ENCODE results near the gene LAPTM5.

Gene LAPTM5

DNA sequence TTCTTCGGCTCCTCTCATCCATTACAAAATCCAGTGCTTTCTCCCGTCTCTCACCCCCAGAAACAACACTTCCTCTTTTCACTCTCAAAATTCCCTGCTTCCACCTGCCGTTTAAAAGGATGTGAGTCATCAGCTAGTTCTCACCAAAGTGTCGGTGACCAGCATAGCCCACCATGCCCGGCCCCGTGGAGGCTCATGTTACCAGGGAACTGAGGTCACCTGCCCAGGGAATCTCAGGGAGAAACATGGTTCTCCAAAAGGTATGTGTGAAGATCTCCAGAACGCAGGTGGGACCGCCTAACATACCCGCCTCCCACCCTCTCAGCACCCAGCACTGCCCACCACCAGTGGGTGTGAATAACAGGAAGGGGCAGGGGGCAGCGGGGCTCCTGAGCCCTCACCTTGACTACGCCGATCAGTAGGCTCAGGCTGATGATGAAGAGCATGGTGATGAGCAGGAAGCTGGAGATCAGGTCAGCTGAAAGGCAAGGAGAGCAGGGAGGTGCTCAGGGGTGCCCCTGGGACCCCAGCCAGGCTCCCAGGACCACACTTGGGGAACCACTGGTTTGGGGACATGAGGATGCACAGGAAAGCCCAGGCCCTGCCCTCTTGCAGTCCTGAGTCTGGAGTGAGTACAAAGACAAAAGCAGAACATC is 16.2 kb downstream of the LAPTM5 start:
- DNase-seq, result no peak

GRCh38 chr1:30740251-30741238 is 17.0 kb downstream of the LAPTM5 start:
- DNase-seq, result no peak

DNA sequence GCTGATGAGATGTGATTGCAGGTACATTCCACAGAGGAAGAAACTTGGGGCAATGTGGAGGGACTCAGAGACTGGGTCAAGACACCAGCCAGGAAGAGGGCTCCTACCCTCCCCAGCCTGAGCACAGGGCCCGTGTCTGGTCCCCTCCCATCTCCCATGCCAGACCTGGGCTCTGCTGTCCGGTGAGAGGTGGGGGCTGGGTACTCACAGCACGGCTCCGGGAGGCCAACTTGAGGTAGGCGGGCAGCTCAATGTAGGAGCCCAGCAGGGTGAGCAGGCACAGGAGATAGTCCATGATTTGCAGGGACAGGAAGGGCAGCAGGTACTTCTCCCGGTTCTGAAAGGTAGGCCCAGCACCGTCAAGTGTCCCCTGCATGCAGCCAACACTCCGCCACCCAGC is 18.0 kb downstream of the LAPTM5 start:
- DNase-seq, result no peak

- no peak for DNase-seq
Measured at GRCh38 chr1:30738715-30739559, 18.6 kb downstream of the LAPTM5 start.

GRCh38 chr1:30738040-30738714 is 19.4 kb downstream of the LAPTM5 start:
- DNase-seq, result no peak

DNA sequence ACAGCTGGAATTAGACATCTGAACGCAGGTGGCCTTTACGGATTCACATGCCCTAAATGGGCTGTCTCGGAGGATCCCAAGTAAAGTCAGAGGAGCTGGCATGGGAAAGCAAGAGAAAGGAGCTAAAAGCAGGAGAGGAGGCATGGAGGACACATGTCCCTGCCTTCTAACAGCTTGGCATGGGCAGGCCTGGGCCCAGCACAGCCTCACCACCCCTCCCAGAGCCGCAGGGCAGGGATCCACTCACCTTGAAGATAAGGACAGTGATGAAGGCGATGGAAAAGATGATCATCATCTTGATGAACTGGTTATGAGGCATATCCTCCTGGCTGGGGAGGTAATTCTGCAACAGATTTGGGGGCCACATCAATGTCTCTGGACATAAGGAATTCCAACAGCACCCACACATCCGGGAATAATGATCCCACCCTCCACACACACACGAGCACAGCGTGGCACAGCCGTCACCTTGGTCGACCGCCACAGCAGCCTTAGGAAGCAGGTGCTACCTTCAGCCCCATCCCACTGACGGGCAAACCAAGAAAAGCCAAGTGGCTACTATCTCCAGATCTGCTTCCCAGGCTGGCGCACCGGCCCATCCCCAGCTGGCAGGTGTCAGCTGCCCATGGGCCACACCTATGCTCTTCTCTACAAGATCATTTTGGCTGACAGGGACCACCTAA is 20.1 kb downstream of the LAPTM5 start:
- no peak for DNase-seq

DNA sequence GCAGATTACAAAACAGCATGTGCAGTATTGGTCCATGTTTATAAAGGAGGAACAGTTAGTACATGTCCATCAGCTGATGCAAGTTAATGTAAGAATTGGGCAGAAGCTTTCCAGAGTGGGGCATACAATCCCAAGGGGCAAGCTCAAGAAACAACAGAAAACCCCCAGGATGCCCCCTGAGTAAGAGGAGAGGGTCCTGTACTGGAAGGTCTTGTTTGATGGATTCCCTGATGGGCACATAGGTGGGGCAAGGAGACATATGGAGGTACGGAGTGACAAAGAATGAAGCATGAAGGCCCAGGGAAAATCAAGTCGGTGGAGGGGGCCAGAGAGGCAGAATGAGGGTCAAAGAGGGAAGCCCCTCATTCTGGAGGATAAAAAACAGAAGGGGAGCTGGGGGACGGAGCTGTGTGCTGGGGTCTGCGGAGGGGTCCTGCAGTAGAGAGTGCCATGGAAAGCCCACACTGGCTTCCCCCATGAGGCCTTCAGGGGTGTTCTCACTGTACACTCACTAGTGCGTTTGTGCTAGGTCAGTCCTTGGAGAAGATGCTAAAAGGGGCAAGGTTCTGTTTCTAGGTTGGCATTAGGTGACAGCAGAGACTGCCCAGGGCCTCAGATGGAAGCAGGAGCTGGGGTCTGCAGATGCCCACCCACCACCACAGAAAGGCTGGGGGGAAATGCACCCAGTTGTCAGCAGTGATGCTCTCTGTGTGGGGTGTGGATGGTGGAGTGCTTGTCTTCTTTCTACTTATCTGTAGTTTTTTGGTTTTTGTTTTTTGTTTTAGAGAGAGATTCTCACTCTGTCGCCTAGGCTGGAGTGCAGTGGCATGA is 21.7 kb downstream of the LAPTM5 start:
- DNase-seq, result no peak

GRCh38 chr1:30735124-30735523 is 22.4 kb downstream of the LAPTM5 start:
- no peak for DNase-seq

DNA sequence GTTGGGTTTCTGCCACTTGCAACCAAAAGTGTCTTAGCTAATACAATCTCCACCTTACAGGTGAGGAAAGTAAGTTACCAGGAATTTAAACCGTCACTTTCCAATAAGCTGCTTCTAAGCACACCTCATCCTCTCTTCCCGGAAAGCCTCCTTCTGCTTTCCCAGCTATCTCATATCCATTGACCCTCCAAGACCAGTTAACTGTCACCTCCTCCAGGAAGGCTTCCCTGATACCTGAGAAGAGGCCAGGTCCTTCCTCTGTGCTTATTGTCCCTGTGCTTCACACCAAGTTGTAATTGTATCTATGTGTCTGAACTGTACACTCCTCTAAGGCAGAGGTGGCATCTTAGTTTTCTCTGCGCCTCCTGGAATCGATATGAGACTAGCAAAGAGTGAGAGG is 23.0 kb downstream of the LAPTM5 start:
- no peak for DNase-seq

DNA sequence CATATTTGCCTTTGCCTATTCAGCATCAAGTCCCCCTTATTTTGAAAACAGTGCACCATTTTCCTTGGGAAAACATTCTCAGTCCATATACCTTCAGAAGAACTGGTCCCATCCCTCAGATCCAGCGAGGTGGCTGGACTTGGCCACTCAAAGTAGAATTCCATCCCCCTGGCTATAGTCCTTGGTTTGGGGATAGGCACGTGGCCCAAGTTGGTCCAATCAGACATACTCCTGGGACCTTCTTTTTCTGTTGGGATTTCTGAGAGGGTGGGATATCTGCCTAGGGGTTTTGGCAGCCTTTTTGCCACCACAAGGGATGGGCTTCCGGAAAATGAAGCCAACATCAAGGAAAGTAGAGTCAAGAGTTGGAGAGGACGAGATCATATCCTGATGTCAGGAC is 23.5 kb downstream of the LAPTM5 start:
- DNase-seq, result no peak

GRCh38 chr1:30733493-30733892 is 24.1 kb downstream of the LAPTM5 start:
- no peak for DNase-seq

DNA sequence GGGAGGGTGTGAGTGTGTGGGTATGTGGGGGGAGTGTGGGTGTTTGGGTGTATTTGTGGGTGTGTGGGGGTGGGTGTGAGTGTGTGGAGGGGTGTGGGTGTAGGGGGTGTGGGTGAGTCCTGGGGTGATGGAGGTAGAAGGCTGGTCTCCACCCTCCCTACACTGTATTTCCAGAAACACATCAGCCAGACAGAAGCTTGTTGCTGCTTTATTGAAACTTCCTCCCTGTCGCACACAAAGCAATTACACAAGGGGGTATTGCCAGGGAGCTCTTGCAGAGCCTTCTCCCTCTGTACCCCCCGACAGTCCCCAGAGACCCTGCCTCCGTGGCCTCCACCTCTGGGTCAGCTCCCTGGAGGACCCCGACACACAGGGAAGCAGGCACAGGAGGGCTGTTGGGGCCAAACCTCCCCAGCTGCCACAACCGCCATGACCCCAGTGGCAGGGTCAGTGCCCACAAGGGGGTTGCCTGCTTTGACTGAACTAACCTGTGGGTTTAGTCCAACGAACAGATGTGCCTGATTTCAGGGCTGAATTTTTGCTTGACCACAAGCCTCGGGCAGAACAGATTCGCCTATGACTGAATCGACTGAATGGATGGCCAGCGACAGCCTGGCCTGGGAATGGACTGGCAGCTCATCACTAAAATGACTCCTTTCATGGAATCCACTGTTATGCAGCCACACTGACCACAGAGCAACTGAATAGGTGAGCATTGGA is 25.1 kb downstream of the LAPTM5 start:
- DNase-seq, result no peak

GRCh38 chr1:30731806-30732276 is 25.7 kb downstream of the LAPTM5 start:
- DNase-seq, result no peak

DNA sequence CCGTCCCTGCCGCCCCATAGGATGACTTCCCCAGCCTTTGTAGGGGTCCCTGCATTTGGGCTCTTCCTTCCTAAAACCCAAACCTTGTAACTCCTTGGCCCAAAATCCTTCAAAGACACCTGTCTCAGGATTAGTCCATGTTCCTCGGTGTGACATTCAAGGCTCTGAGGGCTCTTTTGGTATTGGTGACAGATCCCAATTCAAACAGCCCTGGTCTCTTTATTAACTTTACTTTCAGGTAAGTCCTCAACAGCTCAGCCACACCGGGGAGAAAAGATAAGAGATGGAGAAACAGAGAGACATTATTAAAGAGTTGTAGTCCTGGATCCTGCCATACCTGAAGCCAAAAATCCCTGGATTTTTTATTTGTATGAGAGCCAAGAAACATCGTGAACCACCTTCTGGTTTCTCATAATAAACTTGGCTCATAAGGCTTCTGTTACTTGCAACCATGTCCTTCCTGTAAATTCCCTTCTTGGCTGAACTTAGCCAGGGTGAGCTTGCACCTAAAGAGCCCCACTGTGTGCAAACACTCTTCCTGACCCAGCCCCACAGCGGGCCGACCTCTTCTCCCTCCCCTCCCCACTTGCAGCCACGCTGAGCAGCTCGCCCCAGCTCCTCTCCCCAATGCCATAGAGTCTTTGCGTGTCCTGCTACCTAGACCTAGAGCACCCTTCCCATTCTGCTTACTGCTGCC is 26.3 kb downstream of the LAPTM5 start:
- no peak for DNase-seq

GRCh38 chr1:30730346-30731108 is 27.0 kb downstream of the LAPTM5 start:
- DNase-seq, result no peak

GRCh38 chr1:30729901-30730300 is 27.7 kb downstream of the LAPTM5 start:
- no peak for DNase-seq

DNA sequence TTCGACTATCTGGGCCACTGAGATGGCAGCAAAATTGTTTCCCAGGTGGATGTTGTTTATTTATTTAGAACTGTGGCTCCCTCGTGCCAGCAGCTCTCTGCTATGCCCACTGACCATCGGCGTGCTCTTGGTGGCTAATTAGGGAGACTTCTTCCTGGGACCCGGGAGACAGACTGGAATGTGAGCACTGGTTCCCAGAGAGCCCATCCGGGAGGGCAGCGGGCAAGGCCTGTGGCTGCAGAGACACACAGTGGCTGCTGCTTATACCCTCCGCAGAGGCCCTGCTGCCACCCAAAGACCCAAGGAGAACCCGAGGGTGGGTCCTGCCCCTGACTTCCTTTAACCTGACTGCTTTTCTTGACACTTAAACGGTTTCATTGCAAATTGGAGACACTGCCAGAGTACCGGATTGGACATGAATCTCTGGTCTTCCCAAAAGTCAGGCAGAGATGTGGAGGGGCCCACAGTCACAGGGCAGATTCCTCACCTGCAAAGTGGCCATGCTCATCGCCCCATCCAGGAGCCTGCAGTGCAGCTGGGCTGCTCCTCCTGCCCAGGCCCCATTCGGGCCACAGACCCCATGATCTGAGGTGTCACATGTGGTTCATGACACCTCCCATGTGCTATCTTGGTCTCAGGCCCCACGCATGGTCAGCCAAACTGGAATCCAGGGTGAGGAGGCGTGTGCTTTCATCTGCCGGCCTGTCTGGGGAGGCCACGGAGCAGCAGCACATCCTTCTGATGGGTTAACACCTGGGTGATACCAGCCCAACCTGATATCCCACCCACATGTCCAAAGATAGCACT is 28.5 kb downstream of the LAPTM5 start:
- no peak for DNase-seq

DNA sequence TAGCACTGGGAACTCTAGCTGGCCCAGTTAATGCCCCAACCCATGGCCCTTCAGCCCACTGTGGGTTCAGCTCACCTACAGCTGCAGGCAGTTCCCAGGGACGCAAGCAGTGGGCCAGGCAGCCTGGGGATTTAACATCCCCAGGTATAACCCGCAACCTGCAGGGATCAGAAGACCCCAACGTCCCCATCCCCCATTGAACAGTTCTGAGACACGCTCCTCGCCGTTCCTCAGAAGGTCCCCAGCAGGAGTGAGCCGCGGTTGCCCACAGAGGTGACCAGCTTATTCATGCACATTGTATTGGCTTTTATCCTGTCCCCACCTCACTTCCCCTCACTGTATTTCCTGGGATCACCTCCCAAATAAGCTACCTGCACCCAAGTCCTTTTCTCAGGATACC is 29.2 kb downstream of the LAPTM5 start:
- DNase-seq, result no peak
